Glomerular visceral epithelial cell (primary cell): ENCODE measurements around the gene PRADC1.

Source experiments
- DNase-seq: peaks from one replicate; pipeline ENCODE4 v3.0.0-alpha.2; 2016; ENCODE audit errors: extremely low spot score

The PRADC1 gene

DNA sequence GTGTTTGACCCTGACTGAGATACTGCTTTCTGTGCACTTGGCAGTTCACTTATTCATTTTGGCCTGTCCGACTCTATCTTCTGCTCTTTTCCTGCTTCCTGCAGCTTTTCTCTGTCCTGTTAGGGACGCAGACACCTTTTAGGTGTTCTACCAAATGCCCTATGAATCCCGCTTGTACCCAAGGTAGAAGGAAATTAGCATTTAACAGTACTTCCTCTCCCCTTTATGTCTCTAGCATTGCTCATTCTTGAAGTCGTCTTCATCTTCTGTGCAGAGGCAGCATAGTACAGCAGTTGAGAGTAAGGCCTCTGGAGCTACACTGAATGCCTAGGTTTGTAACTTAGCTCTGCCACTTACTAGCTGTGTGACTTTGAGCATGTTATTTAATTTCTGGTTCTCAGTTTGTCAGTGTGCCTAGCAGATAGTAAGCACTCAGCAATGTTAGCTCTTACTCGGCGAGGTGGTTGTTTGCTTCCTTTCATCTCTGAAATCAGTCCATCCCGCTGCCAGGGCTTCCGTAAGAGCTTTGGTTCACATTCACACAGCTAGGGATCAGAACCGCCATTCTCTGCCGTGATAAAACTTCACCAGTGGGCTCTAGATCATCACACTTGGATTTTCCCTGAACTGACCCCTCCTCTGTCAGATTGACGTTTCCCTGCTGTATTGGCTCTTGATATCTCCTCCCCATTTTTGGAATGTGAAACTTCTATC is 2.4 kb upstream of the PRADC1 start:
- DNase-seq: no peak

DNA sequence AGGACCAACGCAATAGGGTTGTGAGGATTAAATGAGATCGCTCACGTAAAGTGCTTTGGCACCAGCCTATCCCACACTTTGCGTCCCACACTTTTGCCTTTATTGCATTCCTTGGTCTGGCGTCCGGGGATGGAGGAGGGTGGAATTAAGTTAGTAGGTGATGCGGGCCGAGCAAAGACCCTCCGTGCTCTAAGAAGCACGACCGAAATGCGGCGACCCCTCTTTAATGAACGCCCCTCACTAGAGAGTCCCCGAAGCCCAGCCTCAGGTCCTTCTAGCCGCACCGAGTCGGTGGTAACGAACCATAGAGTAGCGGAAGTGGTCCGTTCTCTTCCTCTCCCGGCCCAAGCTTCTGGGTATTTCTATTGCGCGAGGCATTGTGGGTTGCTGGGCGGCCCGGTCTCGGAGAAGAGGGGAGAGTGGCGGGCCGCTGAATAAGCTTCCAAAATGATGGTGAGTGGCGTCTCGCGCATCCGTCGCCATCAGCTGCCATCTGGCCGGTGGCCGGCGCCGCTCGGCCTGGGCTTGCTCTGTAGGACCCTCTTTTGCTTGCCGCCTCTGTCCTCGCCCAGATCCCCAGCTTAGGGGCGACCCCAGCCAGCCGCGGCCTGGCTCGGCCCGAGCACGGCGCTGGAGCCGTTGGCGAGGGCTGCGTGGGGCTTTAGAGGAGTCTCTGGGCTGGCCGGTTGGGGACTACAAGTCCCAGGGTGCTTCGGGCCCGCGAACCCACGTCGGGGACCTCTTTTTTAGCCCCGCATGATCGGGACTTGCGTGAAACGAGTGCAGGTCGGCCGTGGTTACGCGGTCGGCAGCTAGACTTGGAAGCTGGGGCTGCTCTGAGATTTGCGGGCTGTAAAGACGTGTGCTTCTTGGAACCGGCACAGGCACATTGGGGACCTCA is 1.1 kb upstream of the PRADC1 start, which contains the start of gene CCT7:
Gene CCT7 (plus strand): TSS at position 377 of the 901 bp plus-strand sequence. CDS start 71 bp downstream, at position 448.
- peak; percentile 85 for DNase-seq

DNA sequence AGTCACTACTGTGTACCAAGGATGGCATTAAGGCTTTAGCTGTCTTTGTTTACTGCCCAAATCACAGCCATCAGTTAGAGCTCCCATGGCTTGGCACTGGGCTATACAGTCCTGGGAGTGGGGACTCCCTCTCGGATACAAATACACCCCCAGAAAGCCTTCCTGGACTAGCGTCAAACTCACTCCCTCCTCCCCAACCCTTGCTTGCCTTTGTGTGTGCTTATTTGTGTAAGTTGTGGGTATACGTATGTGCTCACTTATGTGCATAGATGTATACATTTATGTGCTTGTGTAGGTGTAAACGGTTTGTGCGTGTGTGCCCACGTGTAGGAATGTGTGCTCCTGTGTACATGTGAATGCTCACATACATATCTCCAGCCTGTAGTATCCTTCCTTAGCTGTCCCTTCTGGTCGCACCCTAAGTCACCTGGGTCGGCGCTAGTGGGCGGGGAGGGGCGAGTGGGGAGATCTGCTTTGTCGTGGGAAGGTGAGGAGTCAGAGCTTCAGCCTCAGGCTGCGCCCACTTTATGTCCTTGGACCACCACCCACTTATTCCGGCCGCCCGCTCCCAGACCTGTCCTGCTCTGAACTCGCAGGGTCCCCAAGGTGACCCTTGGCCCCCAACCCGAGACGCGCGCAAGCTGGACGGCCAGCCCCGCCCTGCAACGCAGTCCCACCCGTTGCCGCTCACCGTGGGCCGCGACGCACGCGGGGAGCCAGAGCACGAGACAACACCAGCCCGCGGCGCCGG is 461 bp downstream of the PRADC1 start:
- DNase-seq: no peak

DNA sequence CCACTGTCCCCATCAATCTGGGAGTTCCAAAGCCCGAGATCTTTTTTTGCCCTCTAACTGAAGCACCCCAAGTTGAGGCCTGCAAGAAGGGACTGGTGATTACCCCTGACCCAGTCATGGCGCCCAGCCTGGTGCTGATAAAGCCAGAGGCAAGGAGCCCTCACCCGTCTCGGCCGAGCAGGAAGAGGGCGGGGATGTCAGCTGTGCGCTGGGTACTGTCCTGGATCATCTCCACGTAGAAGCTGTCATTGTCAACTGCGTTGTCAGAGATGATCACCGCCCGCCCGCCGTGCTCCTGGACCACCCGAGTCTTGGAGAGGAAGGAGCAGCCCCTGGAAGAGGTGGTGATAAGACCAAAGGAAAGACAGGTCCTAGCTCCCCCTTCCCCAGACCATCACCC is 4.4 kb downstream of the PRADC1 start:
- no peak for DNase-seq

DNA sequence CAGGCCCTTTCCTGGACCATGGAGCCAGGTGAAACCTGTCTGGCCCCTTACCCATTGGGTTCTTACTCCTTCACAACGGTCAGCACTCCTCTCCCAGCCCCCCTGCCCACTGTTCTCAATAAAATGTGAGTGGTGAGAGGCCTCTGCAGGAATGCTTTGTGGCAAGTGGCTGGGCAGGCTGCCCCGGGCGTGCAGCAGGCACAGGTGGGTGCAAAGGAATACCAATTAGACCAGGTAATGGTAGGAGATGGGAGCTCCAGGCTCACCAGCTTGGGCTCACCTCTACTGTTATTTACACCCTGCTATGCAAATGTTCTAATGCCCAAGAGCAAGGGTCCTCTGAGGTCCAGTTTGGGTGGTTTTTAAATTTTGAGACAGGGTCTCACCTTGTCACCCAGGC is 6.0 kb downstream of the PRADC1 start:
- DNase-seq: no peak

DNA sequence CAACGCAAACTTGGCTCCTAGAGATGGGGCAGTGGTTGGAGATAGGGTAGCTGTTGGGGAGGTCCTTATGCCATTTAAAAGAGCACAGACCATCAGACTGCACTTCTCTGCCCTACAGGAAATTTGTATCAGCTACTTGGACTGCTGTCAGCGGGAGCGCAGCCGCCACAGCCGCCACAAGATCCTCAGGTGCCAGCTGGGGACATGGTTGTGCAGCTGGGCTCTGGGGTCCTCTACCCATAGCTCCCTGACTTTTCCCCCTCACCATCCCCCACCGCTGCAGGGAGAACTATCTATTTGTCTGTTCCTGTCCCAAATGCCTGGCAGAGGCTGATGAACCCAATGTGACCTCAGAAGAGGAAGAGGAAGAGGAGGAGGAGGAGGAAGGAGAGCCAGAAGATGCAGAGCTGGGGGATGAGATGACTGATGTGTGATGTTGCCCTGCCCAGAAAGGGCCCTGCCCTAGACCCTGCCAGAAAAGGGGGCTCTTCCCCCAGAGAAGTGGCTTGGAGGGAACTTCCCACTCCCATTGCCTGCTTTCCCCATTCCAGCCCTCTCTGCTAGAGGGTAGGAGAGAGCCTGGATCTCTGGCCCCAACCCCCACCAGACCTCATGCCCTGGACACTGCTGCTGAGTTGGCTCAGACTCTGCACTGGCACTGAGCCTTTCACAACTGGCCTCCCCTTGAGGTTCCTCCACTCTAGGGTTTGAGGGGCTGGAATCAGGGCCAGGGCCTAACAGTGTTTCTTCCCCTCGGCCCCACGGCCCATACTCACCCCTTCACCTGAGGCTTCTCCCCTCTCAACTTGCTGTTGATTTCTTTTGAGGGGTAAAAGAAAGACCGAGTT is 7.3 kb downstream of the PRADC1 start:
- DNase-seq: no peak

DNA sequence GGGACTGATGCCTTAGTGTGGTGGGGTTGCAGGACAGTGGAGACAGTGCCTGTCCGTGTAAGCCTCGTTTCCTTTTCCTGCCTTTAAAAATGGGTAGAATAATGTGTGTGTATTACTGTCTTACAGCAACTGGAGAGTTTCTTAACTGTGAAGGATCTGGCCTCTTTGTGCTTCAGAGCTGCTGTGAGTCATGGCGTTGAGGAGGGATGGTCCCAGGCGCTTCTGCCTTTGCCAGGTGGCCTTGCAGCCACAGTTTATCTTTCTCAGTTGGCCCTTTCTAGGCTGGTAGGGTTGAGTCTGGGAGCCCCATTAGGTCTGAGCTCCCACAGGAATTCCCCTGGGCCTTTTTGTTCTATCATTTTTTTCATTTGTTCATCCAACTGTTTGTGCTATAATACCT is 9.2 kb downstream of the PRADC1 start:
- DNase-seq: no peak

DNA sequence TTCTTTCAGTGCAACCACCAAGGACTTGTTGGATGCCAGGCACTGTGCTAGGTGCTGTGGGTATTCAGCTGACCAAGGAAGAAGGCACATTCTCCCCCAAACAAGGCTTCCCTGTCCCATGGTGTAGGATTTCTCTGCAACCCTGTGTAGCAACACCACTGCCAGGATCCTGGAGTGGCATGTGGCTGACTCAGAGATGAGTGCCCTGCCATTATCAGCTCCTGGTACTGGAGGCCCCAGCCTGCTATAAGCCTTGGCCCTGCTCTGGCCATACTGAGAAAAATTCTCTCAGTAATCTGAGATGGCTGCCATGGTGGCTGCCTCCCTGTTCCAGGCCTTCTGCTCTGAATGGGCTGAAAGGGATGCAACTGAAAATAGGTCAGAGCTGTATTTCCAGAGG is 14.7 kb downstream of the PRADC1 start:
- peak; percentile 8 for DNase-seq

DNA sequence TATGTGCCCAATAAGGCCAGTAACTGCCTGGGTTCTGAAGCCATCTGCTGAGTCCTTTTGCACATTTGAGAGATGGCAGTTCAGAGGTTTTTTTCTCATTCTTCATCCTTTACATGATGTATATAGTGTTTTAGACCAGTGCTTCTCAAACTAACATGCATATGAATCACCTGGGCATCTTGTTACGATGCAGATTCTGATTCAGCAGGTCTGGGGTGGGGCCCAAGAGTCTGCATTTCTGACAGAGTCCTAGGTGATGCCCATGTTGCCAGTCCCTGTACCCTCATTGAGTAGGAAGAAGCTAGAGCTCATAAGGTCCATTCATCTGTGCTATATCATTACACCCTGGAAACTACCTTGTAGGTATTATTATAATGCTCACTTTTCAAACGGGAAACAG is 15.2 kb downstream of the PRADC1 start:
- no peak for DNase-seq

DNA sequence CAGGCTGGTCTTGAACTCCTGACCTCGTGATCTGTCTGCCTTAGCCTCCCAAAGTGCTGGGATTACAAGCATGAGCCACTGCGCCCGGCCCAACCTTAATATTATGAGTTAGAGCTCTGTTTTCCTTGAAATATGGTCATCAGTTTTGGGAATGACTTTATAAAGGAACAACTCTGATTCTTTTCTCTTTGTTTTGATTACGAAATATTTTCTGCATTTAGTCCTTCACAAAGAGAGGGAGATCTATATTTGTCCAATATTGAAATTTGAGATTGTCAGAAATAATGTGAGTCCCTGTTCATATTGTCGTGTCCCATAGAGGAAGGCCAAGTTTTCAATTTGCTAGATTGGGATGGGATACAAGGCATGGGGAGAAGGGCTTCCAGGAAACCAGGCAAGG is 15.9 kb downstream of the PRADC1 start:
- no peak for DNase-seq

DNA sequence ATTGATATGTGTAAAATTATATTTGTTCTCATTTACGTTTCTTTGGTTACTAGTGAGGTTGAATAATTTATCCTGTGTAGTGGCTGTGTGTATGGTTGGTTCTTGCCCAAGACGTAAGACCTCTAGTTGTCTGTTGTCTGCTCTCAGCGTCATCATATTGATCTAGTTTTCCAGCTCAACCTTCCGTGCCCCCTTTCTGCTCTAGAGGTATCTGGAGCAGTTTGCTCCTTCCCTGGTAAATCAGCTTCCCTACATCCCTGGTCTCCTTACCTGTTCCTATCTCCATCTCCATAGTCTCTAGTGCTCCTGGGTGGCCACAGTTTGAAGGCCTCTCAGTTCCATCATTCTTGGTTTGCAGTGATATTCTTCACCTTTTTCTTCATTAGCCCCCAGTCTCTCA is 17.8 kb downstream of the PRADC1 start:
- no peak for DNase-seq

DNA sequence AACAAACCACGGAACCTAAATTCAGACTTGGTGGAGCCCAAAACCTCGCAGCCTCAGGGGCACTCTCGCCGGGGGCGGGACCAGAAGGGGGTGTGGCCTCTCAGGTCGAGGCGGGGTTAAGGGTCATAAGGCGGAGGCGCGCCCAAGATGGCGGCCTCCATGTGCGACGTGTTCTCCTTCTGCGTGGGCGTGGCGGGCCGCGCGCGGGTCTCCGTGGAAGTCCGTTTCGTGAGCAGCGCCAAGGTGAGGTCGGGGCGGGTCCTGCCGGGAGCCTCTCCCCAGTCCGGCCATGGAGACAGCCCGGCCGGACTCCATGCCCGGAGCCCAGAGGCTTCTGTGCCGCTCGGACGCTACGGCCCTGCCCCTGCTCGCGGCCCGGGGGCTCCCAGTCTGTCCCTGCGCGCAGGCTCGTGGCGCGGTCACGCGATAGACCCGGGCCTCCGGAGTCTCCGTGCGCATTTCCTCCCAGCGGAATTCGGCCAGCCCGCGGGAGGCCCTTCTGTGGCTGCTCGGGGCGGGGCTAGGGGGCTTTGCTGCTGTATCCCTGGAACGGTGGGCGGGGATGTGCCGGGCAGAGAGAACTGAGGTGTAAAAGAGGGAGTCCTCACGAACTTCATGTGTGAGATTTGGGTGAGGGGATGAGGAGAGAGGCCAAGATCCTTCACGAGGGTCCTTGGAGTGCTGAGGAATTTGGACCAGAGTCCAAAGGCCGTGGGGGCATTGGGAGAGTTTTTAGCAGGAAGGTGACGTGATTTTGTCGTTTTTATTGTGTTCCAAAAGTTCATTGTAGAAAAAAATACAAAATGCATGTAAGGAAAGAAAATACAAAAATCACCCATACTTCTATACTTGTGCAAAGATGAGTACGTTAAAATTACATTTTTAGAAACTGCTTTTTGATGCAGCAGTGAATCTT is 18.7 kb downstream of the PRADC1 start, which contains the start of gene SMYD5:
Gene SMYD5 (plus strand): TSS at position 126 of the 916 bp plus-strand sequence. CDS start 22 bp downstream, at position 148.
- peak; percentile 75 for DNase-seq

DNA sequence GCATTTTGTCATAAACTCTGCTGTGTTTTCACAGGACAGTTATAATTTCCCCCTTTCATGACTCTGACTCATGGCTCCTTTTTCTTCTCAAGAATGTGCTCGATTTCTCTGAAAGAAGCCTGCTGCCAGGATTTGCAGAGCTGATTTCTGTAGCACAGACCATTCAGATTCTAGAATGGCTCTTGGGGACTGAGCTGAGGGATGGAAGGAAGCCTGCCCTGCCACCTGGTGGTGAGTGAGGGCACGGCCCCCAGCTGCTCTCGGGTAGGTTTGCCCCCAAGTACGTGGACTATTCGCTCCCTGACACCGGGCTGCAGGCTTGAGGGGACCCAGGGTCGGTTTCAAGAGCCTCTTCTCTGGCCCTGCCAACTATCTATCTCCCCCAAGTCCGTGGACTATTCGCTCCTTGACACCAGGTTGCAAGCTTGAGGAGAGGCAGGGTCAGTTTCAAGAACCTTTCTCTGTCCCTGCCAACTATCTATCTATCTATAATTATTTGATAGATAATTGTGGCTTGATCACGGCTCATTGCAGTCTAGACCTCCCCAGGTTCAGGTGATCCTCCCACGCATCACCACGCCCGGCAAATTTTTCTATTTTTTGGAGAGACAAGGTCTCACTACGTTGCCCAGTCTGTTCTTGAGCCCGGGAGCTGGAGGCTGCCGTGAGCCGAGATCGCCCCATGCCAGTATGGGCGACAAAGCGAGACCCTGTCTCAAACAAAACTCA is 20.4 kb downstream of the PRADC1 start:
- DNase-seq: peak; percentile 63

DNA sequence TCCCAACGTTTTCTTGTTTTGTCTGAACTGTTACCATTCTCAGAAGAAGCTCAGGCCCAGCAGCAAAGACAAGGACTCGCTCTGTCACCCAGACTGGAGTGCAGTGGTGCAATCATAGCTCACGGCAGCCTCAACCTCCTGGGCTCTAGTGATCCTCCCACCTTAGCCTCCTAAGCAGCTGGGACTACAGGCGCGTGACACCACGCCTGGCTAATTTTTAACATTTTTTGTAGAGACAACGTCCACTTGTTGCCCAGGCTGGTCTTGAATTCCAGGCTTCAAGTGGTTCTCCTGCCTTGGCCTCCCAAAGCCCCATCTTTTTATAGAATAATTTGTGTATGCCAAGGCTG is 21.0 kb downstream of the PRADC1 start:
- no peak for DNase-seq

DNA sequence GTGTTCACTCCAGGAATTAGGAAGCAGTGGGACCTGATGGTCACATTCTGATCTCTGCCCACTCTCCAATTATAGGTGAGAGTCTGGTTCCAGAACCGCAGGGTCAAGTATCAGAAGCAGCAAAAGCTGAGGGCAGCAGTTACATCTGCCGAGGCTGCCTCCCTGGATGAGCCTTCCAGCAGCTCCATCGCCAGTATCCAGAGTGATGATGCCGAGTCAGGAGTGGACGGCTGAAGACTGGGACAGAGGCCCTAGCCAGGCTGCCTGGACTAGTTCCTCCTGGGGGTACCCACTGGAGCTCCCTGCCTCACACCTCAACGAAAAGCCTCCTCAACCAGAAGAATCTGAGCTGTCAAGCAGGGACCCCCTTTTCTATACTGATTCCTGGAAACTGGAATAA is 22.3 kb downstream of the PRADC1 start:
- DNase-seq: no peak

DNA sequence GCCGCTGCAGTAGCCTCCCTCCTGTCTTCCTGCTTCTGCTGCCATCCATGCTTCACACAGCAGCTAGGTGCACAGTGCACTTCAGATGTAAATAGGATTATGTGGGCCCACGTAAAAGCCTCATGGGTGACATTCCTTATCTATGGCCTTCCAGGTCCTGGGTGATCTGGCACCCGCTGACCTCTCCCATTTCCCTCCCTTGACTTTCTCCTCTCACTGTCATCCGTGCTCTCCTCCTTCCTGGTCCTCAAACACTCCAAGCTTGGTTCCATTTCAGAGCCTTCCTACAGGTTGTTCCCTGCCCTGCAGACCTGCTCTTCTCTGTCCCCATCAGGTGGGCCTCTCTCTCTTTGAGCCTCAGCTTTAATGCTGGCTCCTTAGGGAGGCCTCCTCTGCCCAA is 23.0 kb downstream of the PRADC1 start:
- DNase-seq: no peak

DNA sequence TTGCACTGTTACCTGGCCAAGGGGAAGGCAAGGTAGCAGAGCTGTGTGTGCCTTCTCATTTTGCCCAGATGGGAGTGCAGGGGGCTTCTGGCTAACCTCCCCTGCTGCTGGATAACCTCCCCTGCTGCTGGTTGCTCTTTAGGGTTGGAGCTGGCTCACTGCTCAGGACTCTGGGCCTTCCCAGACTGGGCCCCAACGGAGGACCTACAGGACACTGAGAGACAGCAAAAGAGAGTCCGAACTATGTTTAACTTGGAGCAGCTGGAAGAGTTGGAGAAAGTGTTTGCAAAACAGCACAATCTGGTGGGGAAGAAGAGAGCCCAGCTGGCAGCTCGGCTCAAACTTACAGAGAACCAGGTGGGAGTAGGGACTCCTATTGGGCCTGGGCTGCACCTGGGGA is 24.8 kb downstream of the PRADC1 start:
- DNase-seq: no peak

DNA sequence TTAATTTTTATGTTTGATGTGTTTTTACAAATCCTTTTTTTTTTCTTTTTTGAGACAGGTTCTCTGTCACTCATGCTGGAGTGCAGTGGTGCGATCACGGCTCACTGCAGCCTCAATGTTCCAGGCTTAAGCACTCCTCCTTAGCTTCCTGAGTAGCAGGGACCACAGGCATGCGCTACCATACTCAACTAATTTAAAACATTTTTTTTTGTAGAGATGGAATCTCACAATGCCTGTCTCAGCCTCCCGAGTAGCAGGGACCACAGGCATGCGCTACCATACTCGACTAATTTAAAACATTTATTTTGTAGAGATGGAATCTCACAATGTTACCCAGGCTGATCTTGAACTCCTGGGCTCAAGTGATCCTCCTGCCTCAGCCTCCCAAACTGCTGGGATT is 27.4 kb downstream of the PRADC1 start:
- DNase-seq: no peak

DNA sequence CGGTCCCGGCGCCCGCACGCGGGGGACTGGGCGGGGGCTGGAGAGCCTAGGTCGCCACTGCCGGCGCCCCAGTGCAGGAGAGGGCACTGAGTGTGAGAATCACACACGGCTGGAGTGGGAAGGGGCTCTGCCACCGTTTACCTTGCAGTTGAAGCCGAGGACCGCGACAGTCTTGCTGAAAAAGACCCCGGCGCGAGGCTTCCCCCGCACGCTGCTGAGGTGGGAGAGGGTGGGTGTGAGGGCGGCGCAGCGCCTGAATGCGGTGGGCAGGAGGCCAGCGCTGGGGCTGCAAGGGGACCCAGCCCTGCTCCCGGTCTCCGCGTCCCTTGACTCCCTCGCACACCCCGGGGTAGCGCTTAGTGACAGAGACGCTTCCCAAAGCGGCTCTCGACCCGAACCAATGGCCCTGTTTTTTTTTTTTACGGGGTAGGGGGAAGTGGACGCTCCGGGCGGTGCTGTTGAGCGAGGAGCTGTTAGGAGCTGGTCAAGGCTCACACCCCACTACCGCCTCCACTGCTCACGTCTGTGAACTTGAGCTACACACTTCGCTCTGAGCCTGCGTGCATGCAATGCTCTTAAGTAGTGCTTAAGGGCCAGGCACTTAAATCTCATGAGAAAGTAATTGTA is 29.9 kb downstream of the PRADC1 start:
- DNase-seq: no peak
